B cell (primary cell): ENCODE data around the gene CCDC201. TPM values are rescaled to one million over a fixed set of nuclear protein-coding genes. Genes with fewer than 3 reads are reported as not detected.

Experiments used
- ATAC-seq: fragments of 200-7000 bp; cut with Tn5 transposase; one replicate; pipeline ENCODE4 v1.10.0; 2021; ENCODE audit warnings: low read depth, mild to moderate bottlenecking, moderate number of reproducible peaks, moderate library complexity
- CTCF ChIA-PET: fragments of 350-600 bp; sonication (Branson Sonifier 250); formaldehyde crosslinking; loops from one replicate; lab custom pipeline; 2021; ENCODE audit warnings: antibody characterized with exemption, inconsistent platforms; lab: Charles Lee
- POLR2A ChIA-PET: fragments of 350-600 bp; sonication (Branson Sonifier 250); formaldehyde crosslinking; loops from one replicate; lab custom pipeline; 2021; ENCODE audit warnings: antibody characterized with exemption; lab: Charles Lee
- DNase-seq: peaks from one replicate; pipeline ENCODE4 v3.0.0; 2013
- H2AFZ ChIP-seq: 2 replicates; pipeline ENCODE4 v1.6.1; 2012; ENCODE audit warnings: mild to moderate bottlenecking, low read depth, low read length; ENCODE audit not compliant: insufficient read depth, poor library complexity, severe bottlenecking
- H3K27ac ChIP-seq, 2 donors: 1 replicate in 1 of 2; 2 replicates in 1 of 2; pipeline ENCODE4 v1.5.1; 2012 to 2013; ENCODE audit warnings: low read length in 2 of 2, mild to moderate bottlenecking in 2 of 2, moderate library complexity in 1 of 2
- H3K27me3 ChIP-seq, 4 experiments: fragments of 200-600 bp in 1 of 4; sonication (generic) in 1 of 4; replicated peaks in 1 of 4; 1 replicate in 2 of 4; 2 replicates in 2 of 4; pipeline versions ENCODE4 v1.6.1 to v1.7.0; 2013 to 2016; ENCODE audit warnings: low read length in 3 of 4, mild to moderate bottlenecking in 2 of 4, mixed read lengths in 1 of 4, moderate library complexity in 1 of 4; ENCODE audit not compliant: insufficient read depth in 4 of 4, control insufficient read depth in 3 of 4; ENCODE audit errors: control extremely low read depth in 1 of 4
- H3K36me3 ChIP-seq, 2 experiments: replicated peaks in 1 of 2; 1 replicate in 1 of 2; 2 replicates in 1 of 2; pipeline versions ENCODE4 v1.6.1 to v1.7.1; 2013; ENCODE audit warnings: low read length in 1 of 2; ENCODE audit not compliant: insufficient read depth in 2 of 2, control insufficient read depth in 1 of 2; ENCODE audit errors: control extremely low read depth in 1 of 2, extremely low read depth in 1 of 2
- H3K4me1 ChIP-seq, 2 donors: fragments of 200-600 bp in 1 of 2; sonication (generic) in 1 of 2; 1 replicate in 1 of 2; 2 replicates in 1 of 2; pipeline versions ENCODE4 v1.5.1 to v1.6.1; 2013 to 2017; ENCODE audit warnings: low read length in 2 of 2; ENCODE audit not compliant: control insufficient read depth in 2 of 2, insufficient read depth in 2 of 2
- H3K4me2 ChIP-seq: replicated peaks from 2 replicates; pipeline ENCODE3; 2012; ENCODE audit warnings: mild to moderate bottlenecking, low read depth, low read length; ENCODE audit not compliant: poor library complexity, severe bottlenecking
- H3K4me3 ChIP-seq, 5 experiments: fragments of 200-600 bp in 1 of 5; sonication (generic) in 1 of 5; 1 replicate in 3 of 5; 2 replicates in 2 of 5; pipeline versions ENCODE4 v1.5.1 to v1.7.0; 2011 to 2016; ENCODE audit warnings: low read length in 4 of 5, mild to moderate bottlenecking in 4 of 5, low read depth in 2 of 5, control low read depth in 1 of 5, moderate library complexity in 1 of 5; ENCODE audit not compliant: insufficient read depth in 1 of 5; ENCODE audit errors: control extremely low read depth in 1 of 5, extremely low read depth in 1 of 5
- H3K79me2 ChIP-seq: fragments of 200-600 bp; sonication (generic); one replicate; pipeline ENCODE4 v1.6.0; 2016; ENCODE audit warnings: low read length; ENCODE audit not compliant: control insufficient read depth, insufficient read depth
- H3K9ac ChIP-seq: fragments of 200-600 bp; sonication (generic); 2 replicates; pipeline ENCODE4 v1.6.1; 2017; ENCODE audit warnings: mild to moderate bottlenecking, low read length, moderate library complexity
- H3K9me3 ChIP-seq, 3 donors: one replicate each; pipeline versions ENCODE4 v1.6.1 to v1.7.1; 2013; ENCODE audit warnings: low read length in 2 of 3; ENCODE audit not compliant: control insufficient read depth in 2 of 3, insufficient read depth in 1 of 3; ENCODE audit errors: control extremely low read depth in 1 of 3
- H4K20me1 ChIP-seq: 2 replicates; pipeline ENCODE4 v1.6.0; 2012; ENCODE audit warnings: mild to moderate bottlenecking, low read length; ENCODE audit not compliant: insufficient read depth, control insufficient read depth, poor library complexity, severe bottlenecking
- H3K27ac Mint-ChIP-seq: one replicate; pipeline ENCODE4 v1.8.0; 2021; ENCODE audit warnings: mixed read lengths
- H3K27me3 Mint-ChIP-seq: one replicate; pipeline ENCODE4 v1.8.0; 2021; ENCODE audit warnings: mixed read lengths
- H3K4me1 Mint-ChIP-seq: one replicate; pipeline ENCODE4 v1.8.0; 2021; ENCODE audit warnings: mixed read lengths
- H3K4me3 Mint-ChIP-seq: one replicate; pipeline ENCODE4 v1.8.0; 2021; ENCODE audit warnings: mixed read lengths
- H3K9me3 Mint-ChIP-seq: one replicate; pipeline ENCODE4 v1.8.0; 2022; ENCODE audit warnings: mixed read lengths; ENCODE audit not compliant: insufficient read depth
- EZH2 ChIP-seq: IDR thresholded peaks from 2 replicates; pipeline ENCODE4 v1.6.1; 2012; ENCODE audit warnings: borderline replicate concordance, low read depth, mild to moderate bottlenecking, moderate library complexity, low read length; ENCODE audit not compliant: insufficient read depth, poor library complexity, severe bottlenecking
- WGBS: methylation state at CpG from one replicate; pipeline ENCODE4 v1.1.5; 2013; ENCODE audit warnings: missing lambda C conversion rate; ENCODE audit not compliant: insufficient coverage; 5-methylcytosine and 5-hydroxymethylcytosine counted together
- intact Hi-C: fragments of 100-400 bp; cut with micrococcal nuclease; formaldehyde crosslinking; loops from one replicate; pipeline ENCODE4 v1.10.0; 2022
- polyA plus RNA-seq: library from polyadenylated mRNA; depleted of rRNA; stranded (reverse); fragments of >200 nt; gene quantifications from 2 replicates; pipeline ENCODE4 v1.2.3, GENCODE V29; 2012
- total RNA-seq, 2 donors: library from RNA; stranded (reverse); fragments of 120-200 nt in 1 of 2; gene quantifications; 1 replicate in 1 of 2; 2 replicates in 1 of 2; pipeline versions ENCODE4 v1.2.3 to v1.2.4, GENCODE V29; 2013 to 2022
- TF ChIP-seq, protein P1 (sequence below): fragments of 200-600 bp; IDR thresholded peaks from one replicate; pipeline ENCODE4 v1.8.0; 2022; ENCODE audit warnings: antibody characterized with exemption, mild to moderate bottlenecking

The CCDC201 gene
- total and polyA plus RNA-seq, 2 donors (not counting 1 experiment from before 2014, with no cell fraction given), result not detected

DNA sequence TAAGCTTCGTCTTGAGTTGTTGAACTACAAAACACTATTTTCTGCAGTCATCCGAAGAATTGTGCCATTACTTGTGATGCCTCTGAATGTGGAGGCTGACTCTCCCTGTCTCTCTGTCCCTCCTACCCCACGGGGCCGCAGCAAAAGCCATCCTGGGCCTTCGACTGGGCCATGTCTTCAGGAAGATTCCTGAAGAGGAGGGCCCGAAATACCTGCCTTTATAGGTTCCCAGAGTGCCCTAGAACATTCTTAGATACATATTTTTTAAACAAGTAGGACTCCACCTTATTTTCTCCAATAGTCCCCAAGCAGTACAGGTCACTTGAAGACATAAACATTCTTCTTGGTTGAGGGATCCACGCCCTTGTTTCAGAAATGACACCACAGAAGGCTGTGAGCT, 40.1 kb upstream of the CCDC201 start:
- peaks cover 3 to 4% of the 10 kb centered on the region in 2 donors for H3K4me1 ChIP-seq
- WGBS, result 77% methylated on average over 5 of the region's 7 CpGs
- DNase-seq (no peak), ATAC-seq (no peak)
- H3K27me3 ChIP-seq, result peaks cover 0 to 15% (median 6%) of the 10 kb centered on the region in 4 experiments
- TF ChIP-seq, protein P1, sequence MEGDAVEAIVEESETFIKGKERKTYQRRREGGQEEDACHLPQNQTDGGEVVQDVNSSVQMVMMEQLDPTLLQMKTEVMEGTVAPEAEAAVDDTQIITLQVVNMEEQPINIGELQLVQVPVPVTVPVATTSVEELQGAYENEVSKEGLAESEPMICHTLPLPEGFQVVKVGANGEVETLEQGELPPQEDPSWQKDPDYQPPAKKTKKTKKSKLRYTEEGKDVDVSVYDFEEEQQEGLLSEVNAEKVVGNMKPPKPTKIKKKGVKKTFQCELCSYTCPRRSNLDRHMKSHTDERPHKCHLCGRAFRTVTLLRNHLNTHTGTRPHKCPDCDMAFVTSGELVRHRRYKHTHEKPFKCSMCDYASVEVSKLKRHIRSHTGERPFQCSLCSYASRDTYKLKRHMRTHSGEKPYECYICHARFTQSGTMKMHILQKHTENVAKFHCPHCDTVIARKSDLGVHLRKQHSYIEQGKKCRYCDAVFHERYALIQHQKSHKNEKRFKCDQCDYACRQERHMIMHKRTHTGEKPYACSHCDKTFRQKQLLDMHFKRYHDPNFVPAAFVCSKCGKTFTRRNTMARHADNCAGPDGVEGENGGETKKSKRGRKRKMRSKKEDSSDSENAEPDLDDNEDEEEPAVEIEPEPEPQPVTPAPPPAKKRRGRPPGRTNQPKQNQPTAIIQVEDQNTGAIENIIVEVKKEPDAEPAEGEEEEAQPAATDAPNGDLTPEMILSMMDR, result no peak
- no peak for TF ChIP-seq EZH2
- no peak overlapping the region for H3K4me3 ChIP-seq
- ChIA-PET CTCF (interaction anchor here (1.0 to 1.5 kb wide), 2 partner anchors 9 to 13 kb away, joined by 4 to 5 read pairs; no protein-coding TSS in a partner anchor), POLR2A (no interaction called here)
- H3K27ac ChIP-seq, result no peak overlapping the region
- Mint-ChIP-seq H3K4me1 (no peaks in the 10 kb centered on the region), H3K27ac (no peak overlapping the region), H3K9me3 (no peaks in the 10 kb centered on the region), H3K4me3 (no peak overlapping the region), H3K27me3 (peaks cover 31% of the 10 kb centered on the region)
- H3K36me3 ChIP-seq, result no peaks in the 10 kb centered on the region
- H4K20me1 ChIP-seq, result no peaks in the 10 kb centered on the region
- H3K9ac ChIP-seq, result no peak overlapping the region
- H3K79me2 ChIP-seq, result no peaks in the 10 kb centered on the region
- intact Hi-C loops, result no loop called here
- H3K4me2 ChIP-seq, result no peak overlapping the region
- no peak overlapping the region for H2AFZ ChIP-seq
- peaks cover 0 to 2% (median 0%) of the 10 kb centered on the region in 3 donors for H3K9me3 ChIP-seq

DNA sequence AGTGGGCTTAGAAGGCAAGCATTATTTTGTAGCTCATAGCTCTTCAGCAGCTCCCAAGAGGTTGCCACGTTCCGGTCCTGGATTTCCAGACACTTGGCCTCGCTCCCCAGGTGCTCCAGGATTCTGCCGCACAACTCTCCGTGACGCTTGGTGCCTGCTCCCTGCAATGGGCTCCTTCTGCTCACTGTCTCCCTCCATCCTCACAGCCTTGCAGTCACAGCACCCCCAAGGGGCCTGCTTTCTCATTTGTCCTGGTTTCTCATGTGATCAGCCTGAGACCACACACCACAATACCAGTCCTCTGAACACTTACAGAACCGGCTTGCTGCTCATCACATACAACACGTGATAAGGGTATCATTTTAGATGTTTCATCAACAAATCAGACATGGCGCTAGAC, 38.4 kb upstream of the CCDC201 start:
- no peaks in the 10 kb centered on the region for H3K4me1 Mint-ChIP-seq
- intact Hi-C loops, result no loop called here

More for the DNA sequence above, 38.4 kb upstream of the CCDC201 start:
- ChIA-PET CTCF (no interaction called here), POLR2A (no interaction called here)
- DNase-seq, result no peak
- no peak overlapping the region for H3K27ac Mint-ChIP-seq
- Histone ChIP-seq H2AFZ (no peak overlapping the region), H3K27ac (no peak overlapping the region), H3K27me3 (peaks cover 0 to 2% (median 0%) of the 10 kb centered on the region in 4 experiments), H3K79me2 (no peaks in the 10 kb centered on the region), H3K9me3 (peaks cover 0 to 2% (median 0%) of the 10 kb centered on the region in 3 donors), H3K9ac (no peak overlapping the region), H3K4me2 (no peak overlapping the region), H3K4me3 (no peak overlapping the region), H3K4me1 (no peaks in the 10 kb centered on the region), H3K36me3 (no peaks in the 10 kb centered on the region), H4K20me1 (no peaks in the 10 kb centered on the region)
- H3K27me3 Mint-ChIP-seq, result peaks cover 20% of the 10 kb centered on the region
- TF ChIP-seq, protein P1, result no peak
- no peak for TF ChIP-seq EZH2
- H3K4me3 Mint-ChIP-seq, result no peak overlapping the region
- no peak for ATAC-seq
- no peaks in the 10 kb centered on the region for H3K9me3 Mint-ChIP-seq
- WGBS, result 95% methylated on average over 6 of the region's 9 CpGs
